Suprapubic skin (tissue), 3 donors: ENCODE results near the gene GLYATL1B.
"Not testable (repeated sequence)": the region's sequence is repeated elsewhere in the genome, so short reads cannot be mapped to it uniquely, and the experiment has no call there.

Experiments
- POLR2AphosphoS5 ChIP-seq, 3 donors: sonication (generic); formaldehyde crosslinking; IDR thresholded peaks; one replicate each; pipeline ENCODE4 v1.6.1; 2017; ENCODE audit warnings: antibody characterized with exemption in 3 of 3
- TF ChIP-seq, protein P1 (sequence below), 2 donors: fragments of 200-600 bp in 1 of 2; fragments of 450-650 bp in 1 of 2; sonication (generic) in 1 of 2; IDR thresholded peaks; one replicate each; pipeline ENCODE4 v1.5.1; 2016 to 2019; ENCODE audit warnings: antibody characterized with exemption in 2 of 2, mild to moderate bottlenecking in 1 of 2, moderate library complexity in 1 of 2

DNA sequence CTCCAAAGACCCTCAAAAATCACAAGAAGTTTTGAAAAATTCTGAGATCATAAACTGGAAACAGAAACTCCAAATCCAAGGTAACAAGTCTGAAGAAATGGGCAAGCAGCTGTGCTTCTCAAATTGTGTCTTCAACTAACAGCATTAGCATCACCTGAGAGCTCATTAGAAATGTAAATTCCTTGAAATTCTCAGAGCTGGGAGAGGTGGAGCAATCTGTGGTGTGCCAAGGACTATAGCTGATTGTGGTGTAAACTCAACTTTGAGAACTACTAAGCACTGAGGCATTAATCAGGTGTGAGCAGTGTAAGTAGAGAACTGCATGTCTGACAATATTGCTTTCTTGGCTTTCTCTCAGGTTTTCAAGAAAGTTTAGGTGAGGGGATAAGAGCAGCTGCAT, 7.5 kb downstream of the GLYATL1B start:
- TF ChIP-seq, protein P1, sequence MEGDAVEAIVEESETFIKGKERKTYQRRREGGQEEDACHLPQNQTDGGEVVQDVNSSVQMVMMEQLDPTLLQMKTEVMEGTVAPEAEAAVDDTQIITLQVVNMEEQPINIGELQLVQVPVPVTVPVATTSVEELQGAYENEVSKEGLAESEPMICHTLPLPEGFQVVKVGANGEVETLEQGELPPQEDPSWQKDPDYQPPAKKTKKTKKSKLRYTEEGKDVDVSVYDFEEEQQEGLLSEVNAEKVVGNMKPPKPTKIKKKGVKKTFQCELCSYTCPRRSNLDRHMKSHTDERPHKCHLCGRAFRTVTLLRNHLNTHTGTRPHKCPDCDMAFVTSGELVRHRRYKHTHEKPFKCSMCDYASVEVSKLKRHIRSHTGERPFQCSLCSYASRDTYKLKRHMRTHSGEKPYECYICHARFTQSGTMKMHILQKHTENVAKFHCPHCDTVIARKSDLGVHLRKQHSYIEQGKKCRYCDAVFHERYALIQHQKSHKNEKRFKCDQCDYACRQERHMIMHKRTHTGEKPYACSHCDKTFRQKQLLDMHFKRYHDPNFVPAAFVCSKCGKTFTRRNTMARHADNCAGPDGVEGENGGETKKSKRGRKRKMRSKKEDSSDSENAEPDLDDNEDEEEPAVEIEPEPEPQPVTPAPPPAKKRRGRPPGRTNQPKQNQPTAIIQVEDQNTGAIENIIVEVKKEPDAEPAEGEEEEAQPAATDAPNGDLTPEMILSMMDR (IDR thresholded peaks at IDR 0.05): not testable (repeated sequence)
- not testable (repeated sequence) for TF ChIP-seq POLR2AphosphoS5 (IDR thresholded peaks at IDR 0.05)
